Erythroblast (primary cell): ENCODE results near the gene FAM81B.
"Not testable (repeated sequence)": the region's sequence is repeated elsewhere in the genome, so short reads cannot be mapped to it uniquely, and the experiment has no call there.

ENCODE experiments used
- GATA1 ChIP-seq: IDR thresholded peaks from 2 replicates; pipeline ENCODE4 v1.6.1; 2011; ENCODE audit warnings: low read depth, mild to moderate bottlenecking, control low read depth, low read length, moderate library complexity
- POLR2A ChIP-seq: IDR thresholded peaks from 2 replicates; pipeline ENCODE4 v1.6.1; 2011; ENCODE audit warnings: mild to moderate bottlenecking, low read length

- not testable (repeated sequence) for TF ChIP-seq POLR2A, GATA1
Measured at GRCh38 chr5:95391965-95392364, 799 bp downstream of the FAM81B start.
